Activated CD8-positive, alpha-beta memory T cell treated with anti-CD3 and anti-CD28 coated beads, Interleukin-2, amount 50 U/mL, for 48 hours (primary cell): ENCODE measurements around the gene PIF1.
"Not testable (repeated sequence)": the region's sequence is repeated elsewhere in the genome, so short reads cannot be mapped to it uniquely, and the experiment has no call there.

ENCODE experiments used
- DNase-seq: peaks from one replicate; pipeline ENCODE4 v3.0.0-alpha.2; 2020

Gene PIF1

DNA sequence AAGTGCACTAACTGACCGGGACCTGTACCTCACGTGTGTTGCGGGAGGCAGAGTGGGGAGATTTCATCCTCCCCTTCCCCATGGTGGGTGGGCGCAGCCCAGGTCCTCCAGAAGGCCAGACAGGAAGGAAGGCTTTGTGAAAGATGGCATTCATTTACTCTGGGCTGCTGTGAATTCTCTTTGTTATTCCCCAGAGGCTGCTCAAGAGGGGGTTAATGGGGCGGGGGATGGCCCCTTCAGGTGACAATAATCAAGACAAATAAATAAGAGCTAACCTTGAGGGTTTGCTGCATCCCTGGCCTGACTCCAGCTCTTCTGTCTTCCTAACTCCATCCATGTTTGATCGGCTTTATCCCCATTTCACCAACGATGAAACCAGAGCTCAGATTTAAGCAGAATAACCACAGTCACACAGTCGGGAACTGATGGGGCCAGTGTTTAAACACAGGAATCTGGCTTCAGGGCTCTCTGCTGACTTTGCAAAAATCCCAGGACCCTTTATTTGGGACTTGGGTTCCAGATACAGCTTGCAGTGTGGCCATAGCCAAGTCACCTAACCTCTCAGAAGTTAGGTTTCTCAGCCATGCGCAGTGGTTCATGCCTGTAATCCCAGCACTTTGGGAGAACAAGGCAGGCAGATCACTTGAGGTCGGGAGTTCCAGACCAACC is 16.5 kb downstream of the PIF1 start:
- DNase-seq, result no peak

DNA sequence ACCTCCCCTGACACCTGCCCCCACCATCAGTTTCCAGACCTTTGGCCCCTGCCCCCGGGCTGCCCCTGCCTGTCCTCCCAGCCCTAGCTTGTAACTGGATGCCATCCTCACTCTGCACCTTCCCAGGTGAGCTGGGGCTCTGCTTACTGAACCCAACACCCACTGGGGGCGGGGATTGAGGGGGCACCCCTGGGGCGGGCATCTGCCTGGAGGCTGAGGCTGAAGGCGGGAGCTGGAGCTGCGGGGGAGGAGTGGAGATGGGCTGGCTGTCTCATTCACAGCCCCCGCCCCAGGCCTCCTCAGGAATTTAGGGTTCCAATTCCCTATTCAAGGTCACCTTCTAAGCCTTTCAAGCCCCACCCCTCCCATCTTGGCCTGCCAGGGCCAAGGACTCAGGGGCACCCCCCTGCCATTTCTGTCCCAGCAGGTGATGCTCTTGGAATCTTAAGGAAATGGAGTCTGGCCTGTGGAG is 17.7 kb downstream of the PIF1 start:
- DNase-seq, result no peak

DNA sequence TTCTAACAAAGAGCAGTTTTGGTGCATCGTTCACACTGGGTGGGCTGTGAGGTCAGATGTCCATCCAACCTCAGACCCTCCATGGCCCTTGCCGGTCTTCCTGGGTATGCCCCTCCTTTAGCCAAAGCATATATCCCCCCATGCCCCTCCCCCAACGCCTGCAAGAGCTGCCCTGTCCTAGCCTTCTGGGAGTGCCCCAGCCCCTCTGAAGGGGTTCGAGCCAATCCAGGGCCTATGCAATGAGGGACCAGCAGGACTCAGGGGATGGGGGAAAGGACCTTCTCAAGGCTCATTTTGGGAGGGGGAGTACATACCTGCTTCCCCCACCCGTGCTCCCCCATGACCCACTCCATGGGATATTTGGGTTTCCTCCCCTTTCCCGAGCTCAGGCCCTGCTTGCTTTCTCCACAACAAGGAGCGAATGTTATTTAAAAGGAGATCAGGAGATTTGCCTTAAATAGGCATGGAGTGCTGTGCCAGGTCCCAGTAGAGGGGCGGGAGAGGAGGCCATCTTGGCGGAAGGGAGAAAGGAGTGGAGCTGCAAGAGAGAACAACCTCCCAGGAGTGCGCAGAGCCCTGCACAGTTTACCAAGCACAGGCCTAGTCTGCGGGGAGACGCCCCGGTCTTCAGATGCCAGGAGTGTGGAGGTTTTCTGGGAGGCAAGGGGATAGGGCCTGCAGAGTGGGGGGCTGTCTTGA is 18.2 kb downstream of the PIF1 start:
- DNase-seq, result no peak

DNA sequence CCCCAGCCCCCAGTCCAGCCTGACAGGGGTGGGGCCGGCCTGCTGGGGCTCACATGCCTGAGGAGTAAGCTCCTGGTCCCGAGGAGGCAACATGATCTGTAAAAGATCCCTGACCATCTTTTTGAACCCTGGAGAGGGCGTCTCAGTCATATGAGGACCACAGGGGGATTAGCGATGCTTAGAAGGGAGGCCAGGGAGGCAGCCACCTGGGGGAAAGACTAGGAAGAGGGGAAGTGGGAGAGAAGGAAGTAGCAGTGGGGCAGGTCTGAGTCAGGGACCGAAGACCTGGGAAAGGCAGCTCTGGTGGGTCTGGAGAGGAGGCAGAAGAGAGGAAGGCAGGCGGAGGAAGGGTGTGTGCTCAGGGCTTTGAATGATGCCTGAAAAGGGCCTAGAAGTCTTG is 18.9 kb downstream of the PIF1 start:
- no peak for DNase-seq

DNA sequence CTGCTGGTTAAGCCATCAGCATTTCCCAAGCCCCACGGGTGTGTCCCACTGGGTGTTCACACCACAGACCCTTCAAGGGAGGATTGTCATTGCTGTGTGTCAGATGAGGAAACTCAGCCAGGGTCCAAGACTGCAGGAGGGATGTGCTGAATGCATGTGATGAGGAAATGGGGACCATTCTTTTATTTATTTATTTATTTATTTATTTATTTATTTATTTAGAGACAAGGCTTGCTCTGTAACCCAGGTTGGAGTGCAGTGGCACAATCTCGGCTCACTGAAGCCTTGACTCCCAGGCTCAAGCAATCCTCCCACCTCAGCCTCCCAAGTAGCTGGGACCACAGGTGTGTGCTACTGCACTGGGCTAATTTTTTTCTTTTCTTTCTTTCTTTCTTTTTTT is 20.8 kb downstream of the PIF1 start:
- DNase-seq, result no peak

DNA sequence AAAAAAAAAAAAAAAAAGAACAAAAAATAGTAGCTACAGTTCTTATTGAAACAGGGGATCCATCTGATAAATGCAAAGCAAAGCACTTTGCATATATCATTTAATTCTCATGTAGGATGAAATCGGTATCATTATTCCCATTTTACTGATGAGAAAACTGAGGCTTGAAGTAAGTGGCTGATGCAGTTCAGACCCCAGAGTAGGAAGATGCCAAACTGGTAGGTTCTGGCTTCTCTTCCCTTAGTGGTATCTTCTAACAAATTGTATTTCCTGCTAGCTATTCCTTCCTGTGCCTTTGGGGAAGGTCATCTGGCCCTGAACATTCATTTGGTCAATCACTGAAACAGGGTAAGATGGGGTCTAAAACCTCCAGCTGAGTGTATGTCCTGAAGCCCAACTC is 21.9 kb downstream of the PIF1 start:
- no peak for DNase-seq

DNA sequence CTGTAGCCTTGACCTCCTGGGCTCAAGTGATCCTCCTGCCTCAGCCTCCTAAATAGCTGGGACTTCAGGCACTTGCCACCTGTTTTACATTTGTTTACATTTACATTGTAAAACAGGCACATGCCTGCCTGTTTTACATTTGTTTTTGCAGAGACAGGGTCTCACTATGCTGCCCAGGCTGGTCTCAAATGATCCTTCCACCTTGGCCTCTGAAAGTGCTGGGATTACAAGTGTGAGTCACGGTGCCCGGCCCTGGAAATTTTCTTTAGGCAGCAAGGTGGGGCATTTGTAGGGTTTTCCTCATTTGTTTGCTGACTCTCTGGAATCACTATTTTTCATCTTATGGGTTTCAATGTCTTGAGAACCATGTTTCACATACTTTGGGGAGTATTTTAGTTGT is 25.0 kb downstream of the PIF1 start:
- DNase-seq, result no peak

DNA sequence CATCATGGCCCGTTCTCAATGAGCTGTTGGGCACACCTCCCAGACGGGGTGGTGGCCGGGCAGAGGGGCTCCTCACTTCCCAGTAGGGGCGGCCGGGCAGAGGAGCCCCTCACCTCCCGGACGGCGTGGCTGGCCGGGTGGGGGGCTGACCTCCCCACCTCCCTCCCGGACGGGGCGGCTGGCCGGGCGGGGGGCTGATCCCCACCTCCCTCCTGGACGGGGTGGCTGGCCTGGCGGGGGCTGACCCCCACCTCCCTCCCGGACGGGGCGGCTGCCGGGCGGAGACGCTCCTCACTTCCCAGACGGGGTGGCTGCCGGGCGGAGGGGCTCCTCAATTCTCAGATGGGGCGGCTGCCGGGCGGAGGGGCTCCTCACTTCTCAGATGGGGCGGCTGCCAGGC is 26.5 kb downstream of the PIF1 start:
- not testable (repeated sequence) for DNase-seq

DNA sequence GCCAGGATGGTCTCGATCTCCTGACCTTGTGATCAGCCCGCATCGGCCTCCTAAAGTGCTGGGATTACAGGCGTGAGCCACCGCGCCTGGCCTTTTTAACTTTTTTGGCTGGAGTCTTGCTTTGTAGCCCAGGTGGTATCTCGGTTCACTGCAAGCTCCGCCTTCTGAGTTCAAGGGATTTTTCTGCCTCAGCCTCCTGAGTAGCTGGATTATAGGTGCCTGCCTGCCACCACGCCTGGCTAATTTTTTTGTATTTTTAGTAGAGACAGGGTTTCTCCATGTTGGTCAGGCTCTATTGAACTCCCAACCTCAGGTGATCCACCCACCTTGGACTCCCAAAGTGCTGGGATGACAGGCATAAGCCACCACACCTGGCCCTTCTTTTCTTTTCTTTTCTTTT is 29.5 kb downstream of the PIF1 start:
- not testable (repeated sequence) for DNase-seq

DNA sequence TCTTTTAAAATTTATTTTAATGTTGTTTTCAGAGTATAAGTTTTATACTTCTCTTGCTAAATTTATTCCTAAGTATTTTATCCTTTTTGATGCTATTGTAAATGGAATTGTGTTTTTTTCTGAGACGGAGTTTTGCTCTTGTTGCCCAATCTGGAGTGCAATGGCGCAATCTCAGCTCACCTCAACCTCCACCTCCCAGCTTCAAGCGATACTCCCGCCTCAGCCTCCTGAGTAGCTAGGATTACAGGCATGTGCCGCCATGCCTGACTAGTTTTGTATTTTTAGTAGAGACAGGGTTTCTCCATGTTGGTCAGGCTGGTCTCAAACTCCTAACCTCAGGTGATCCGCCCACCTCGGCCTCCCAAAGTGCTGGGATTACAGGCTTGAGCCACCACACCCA is 30.1 kb downstream of the PIF1 start:
- not testable (repeated sequence) for DNase-seq

DNA sequence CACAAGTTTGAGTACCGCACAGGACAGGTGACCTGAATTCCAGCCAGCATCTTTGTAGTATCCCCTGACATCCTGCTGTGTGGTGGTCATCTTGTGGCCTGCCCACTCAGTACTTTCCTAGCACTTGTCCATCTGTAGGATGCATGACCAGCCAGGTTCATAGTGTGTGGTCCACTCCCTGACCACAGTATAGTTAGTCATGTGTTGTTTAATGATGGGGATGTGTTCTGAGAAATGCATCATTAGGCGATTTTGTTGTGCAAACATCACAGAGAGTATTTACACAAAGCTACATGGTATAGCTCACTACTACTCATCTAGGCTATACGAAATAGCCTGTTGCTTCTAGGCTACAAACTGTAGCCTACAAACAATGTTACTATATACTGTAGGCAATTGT is 33.2 kb downstream of the PIF1 start:
- no peak for DNase-seq

DNA sequence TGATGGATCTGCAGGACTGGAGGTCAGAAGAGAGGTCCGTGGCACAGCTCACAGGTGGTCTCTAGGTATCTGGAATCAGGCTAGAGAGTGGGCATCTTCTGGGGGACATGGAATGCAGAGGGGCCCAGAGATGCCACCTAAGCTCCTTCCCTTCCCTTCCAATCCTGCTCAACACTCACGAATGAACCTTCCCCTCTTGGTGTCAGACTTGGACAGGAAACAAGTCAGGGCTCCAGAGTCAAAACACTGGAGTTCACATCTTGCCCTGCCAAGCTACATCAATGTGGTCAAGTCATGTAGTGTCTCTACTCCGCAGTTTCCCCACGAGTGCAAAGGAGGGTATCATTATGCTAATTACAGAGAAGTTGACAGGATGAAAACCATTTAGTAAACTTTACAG is 34.0 kb downstream of the PIF1 start:
- DNase-seq, result no peak

DNA sequence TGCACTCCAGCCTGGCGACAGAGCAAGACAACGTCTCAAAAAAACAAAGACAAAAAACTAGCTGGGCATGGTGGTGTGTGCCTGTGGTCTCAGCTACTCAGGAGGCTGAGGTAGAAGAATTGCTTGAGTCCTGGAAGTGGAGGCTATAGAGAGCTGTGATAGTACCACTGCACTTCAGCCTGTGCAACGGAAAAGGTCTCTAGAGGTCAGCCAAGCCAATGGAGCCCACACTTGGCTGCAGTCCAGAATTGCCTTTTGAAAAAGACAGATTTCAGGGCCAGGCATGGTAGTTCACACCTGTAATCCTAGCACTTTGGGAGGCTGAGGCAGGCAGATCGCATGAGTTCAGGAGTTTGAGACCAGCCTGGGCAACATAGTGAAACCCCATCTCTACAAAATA is 41.7 kb downstream of the PIF1 start:
- DNase-seq, result no peak

DNA sequence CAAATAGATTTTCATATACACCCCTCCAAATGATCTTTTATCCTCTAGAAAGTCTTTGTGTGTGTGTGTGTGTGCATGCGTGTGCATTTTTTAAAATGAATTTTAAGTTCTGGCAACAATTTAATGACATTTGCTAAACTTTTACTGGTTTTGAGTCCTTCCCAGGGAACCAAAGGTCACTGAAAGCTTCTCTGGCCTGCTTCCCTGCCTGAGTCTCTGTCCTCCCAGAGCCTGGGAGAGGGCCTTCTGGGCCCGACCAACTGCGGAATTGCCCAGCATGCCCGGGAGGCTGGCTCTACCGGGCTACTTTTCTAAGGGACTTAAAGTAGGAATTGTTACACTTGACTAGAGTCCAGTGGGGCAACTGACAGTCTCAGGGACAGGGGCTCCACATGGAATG is 42.7 kb downstream of the PIF1 start:
- no peak for DNase-seq

DNA sequence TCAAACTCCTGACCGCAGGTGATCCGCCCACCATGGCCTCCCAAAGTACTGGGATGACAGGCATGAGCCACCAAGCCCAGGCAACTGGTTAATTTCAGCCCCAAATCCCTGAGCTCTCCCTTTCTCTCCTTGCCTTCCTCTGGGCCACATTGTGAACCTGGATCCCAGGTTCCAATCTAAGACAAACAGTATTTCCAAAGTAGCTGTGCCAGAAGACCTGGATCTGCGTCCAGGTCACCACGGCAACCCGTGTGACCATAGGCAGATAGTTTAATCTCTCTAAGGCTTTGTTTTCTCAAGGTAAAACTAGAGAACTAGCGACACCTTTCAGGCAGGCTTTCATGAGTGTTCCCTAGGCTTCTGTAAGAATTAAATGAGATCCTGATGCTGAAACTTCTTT is 44.1 kb downstream of the PIF1 start:
- DNase-seq, result no peak

DNA sequence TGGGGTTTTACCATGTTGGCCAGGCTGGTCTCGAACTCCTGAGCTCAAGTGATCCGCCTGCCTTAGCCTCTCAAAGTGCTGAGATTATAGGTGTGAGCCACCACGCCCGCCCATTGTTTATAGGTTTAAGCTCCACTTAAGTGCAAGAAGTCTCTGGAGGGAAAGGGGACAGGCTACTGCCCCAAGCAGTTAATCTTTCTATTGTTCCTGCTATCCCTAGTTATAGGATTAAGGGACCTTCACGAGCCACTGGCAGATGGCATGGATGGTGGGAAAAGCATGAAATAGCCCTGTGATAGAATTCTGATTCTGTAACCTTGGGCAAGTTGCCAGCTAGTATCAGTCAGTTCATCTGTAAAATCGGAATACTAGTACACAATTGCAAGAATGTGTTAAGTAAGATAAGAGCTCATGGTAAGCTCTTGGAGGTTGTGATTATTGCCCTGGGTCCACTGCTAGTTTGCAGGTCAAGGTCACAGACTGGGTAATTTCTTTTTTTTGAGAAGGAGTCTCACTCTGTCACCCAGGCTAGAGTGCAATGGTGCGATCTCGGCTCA is 44.8 kb downstream of the PIF1 start:
- DNase-seq, result no peak

DNA sequence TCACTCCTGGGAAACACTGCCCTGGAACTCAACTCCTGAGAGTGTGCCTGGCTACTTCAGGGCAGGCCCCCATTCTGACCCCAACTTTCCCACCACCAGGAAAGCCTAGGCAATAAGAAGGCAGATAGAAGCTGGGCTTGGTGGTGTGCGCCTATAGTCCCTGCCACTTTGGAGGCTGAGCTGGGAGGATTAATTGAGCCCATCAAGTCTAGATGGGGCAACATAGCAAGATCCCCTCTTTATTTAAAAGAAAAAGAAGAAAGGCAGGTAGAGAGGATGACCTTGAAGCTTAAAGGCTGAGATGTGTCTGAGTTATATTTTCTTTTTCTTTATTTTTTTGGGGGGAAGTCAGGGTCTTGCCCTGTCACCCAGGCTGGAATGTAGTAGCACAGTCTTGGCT is 45.8 kb downstream of the PIF1 start:
- no peak for DNase-seq

DNA sequence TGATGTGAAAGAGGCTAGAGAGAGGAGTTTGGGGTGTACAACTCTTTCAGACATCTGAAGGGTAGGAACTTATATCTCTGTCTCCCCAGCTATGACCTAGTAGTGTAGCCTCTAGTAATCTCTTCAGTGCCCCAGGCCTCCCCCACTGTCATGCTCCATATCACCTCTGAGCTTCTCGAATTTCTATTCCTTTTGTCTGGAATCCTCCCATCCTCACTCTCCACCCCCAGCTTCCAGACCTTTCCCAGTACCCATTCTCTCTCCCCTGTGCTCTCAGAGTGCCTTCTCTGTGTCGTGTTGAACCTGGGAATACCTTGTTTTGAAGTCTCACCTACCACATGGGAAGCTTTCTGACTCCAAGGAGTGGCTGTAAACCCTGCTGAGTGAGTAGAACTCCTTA is 46.4 kb downstream of the PIF1 start:
- DNase-seq, result no peak

DNA sequence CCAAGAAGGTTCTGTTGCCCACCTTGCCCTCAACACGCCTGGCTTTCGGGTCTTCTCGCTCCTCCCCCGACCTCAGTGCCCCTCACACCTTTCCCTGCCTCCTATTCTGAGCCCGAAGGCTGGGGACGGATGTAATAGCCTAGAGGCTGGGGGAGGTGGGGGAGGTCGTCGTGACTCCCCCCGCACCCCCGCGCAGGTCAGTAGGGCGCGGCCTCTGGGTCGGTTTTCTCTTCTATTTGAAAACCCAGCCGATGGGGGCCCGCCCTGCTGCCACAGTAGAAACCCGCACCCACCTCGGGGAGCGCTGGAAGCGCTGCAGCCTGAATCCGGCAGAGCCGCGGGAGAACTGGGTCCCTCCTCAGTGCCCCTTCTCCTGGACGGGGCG is 49.1 kb downstream of the PIF1 start:
- DNase-seq, result no peak

DNA sequence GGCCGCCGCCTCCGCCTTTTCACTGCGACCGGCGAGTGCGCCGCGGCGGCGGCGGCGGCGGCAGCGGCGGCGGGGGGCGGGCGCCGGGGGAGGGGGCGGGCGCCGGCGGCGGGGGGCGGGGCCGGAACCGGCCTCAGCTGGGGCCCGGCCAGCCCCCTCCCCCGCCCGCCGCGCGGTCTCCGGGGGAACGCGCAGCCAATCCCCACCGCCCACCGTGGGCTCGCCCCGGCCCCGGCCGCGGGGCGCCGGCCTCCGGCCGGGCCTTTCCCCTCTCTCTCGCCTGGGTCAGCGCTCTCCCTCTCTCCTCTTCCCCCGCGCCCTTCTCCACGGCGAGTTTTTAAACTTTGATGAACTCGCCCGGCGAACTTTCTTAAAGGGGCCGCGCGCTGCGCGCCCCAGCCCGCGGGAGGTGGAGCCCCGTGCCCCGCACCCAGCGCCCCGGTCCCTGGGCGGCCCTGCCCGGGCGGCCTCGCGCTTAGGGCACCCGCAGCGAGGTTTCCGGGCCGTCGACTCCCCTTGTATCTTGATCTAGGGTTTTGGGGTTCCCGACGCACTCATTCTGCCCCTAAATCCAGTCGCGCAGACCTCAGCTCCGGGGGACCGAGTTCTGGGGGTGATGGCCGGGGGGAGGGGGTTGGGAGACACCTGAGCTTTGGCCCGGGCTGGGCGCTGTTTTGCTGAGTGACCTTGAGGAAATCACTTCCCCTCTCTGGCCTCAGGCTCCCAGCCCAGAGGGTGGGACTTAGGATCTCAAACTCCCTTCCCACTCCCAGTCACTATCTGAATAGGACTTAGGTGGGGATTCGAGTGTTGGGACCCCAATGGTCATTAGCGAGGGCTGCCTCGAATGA is 49.7 kb downstream of the PIF1 start, which contains the start of gene RBPMS2:
TSS of gene RBPMS2 (minus strand) at position 39 of the 851 bp plus-strand sequence. CDS start 270 bp downstream, outside the sequence.
- no peak for DNase-seq

DNA sequence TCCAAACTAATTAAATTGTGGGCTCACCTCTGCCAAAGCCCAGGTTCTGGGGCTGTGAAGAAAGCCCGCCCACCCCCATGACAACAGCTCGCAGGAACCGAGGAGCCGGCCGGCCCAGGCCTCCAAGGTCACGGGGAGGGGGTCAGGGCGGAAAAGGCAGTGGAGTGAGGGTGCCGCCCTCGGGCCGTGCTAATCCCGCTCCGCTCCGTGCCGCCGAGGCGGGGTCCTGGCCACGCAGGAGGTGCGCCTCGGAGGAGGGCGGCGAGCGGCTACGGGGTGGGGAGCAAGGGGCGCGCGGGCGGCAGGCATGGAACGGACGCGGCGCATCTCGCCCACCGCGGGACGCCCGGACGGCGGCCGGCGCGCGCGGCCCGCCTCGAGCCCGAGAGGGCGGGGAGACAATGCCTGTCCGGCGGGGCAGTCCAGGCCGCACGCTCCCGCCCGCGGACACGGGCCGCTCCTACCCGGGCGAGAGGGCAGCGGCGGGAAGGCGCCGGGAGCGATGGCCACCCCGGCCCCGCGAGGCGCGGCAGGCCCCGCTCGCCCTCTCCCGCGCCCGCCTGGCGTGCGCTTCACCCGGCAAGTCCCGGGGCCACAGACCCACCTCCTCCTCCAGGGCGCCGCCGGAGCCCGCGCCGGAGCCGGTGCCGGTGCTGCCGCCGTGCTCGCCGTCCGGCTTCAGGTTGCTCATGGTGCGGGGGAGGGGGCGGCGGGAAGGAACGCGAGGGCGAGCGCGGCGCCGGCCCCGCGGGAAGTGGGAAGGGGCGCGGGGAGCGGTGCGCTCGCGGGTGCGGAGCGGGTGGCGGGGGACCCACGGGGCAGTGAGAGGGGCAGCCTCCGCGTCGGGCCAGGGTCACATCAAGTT is 50.6 kb downstream of the PIF1 start:
- DNase-seq, result no peak

DNA sequence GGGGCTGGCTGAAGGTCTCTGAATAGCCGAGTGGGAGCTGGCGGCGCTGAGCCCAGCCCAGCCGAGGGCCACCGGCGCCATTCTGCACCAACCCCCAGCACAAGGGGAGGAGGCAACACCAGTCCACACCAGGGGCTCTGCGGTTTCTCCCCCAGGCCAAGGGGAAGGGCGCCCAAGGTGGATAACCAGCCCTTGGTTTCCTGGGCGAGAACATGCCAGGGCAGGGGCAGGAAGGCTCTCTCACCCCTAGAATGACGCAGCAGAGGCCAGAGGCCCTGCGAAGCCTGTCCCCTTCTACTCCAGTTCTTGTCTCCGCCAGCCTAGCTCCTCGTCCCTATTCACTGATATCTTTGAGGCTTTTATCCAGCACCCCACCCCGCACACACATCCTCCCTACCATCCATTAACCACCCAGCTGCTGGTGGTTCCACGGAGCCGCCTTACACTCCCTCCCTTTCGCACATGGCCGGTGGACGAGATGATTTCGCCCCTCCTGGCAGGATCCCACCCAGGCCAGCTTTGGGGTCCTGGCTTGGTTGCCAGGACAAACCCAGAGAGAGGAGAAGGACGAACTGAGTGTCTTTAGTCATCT is 51.3 kb downstream of the PIF1 start:
- DNase-seq, result no peak
